Fibroblast of villous mesenchyme (primary cell): Measurements from ENCODE around the gene VASN. TPM values are rescaled to one million over a fixed set of nuclear protein-coding genes. Genes with fewer than 3 reads are reported as not detected.

ENCODE experiments used
- DNase-seq: peaks from one replicate; pipeline ENCODE4 v3.0.0-alpha.2; 2010; ENCODE audit warnings: low read depth
- H3K4me3 ChIP-seq: 2 replicates; pipeline ENCODE4 v1.5.1; 2011; ENCODE audit warnings: low read depth, mild to moderate bottlenecking, low read length
- CTCF ChIP-seq: IDR thresholded peaks from 2 replicates; pipeline ENCODE4 v1.5.1; 2012; ENCODE audit warnings: low read depth, mild to moderate bottlenecking, low read length; ENCODE audit not compliant: insufficient read depth
- total RNA-seq: library from RNA; depleted of rRNA; stranded (reverse); fragments of >200 nt; gene quantifications from 2 replicates; pipeline ENCODE4 v1.2.3, GENCODE V29; 2012

Gene VASN
- total RNA-seq, 1 donor: 133 TPM

GRCh38 chr16:4325253-4325758 lies 46.3 kb upstream of the VASN start:
- no peak for DNase-seq
- no peak for TF ChIP-seq CTCF
- no peak overlapping the region for H3K4me3 ChIP-seq

- peak overlapping the region; percentile 42 for H3K4me3 ChIP-seq
- no peak for TF ChIP-seq CTCF
- no peak for DNase-seq
These were observed 44.1 kb upstream of the VASN start for GRCh38 chr16:4327386-4328045.

GRCh38 chr16:4328046-4328781 lies 43.4 kb upstream of the VASN start:
- peak; percentile 85 for DNase-seq
- H3K4me3 ChIP-seq: peak overlapping the region; percentile 42
- TF ChIP-seq CTCF: peak; percentile 63

- no peak overlapping the region for H3K4me3 ChIP-seq
- DNase-seq: no peak
- no peak for TF ChIP-seq CTCF
These were observed 42.6 kb upstream of the VASN start for GRCh38 chr16:4328782-4329775.

GRCh38 chr16:4330277-4330874 lies 41.3 kb upstream of the VASN start:
- DNase-seq: peak; percentile 71
- H3K4me3 ChIP-seq: no peak overlapping the region
- TF ChIP-seq CTCF: peak; percentile 97

- DNase-seq: no peak
- TF ChIP-seq CTCF: no peak
- H3K4me3 ChIP-seq: no peak overlapping the region
These were observed 39.6 kb upstream of the VASN start for GRCh38 chr16:4332083-4332482.
